ENCODE measurements around the gene KCNQ1.

The KCNQ1 gene

DNA sequence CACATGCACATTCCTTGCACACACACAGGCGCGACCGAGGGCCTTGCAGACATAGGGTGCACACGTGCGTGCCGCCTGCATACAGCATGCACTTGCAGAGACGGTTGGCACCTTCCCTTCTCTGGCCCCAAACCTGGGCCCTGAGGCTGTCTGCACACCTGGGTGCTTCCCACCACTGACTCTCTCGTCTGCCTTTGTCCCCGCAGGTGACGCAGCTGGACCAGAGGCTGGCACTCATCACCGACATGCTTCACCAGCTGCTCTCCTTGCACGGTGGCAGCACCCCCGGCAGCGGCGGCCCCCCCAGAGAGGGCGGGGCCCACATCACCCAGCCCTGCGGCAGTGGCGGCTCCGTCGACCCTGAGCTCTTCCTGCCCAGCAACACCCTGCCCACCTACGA is 402.8 kb downstream of the KCNQ1 start:
- Histone ChIP-seq H2AFZ (ENCODE audit: low read length) (no peak overlapping the region), H3K9me2 (ENCODE audit: low read depth, low read length) (no peaks in the 10 kb centered on the region), H3K4me3 (ENCODE audit: low read depth, low read length, poor library complexity, severe bottlenecking) (no peak overlapping the region), H3K9ac (ENCODE audit: low read length) (no peak overlapping the region), H3K4me2 (ENCODE audit: low read length) (no peak overlapping the region), H3K36me3 (ENCODE audit: insufficient read depth, low read length) (no peaks in the 10 kb centered on the region), H3K9me3 (ENCODE audit: low read length) (no peaks in the 10 kb centered on the region), H4K20me1 (ENCODE audit: insufficient read depth, low read length) (no peaks in the 10 kb centered on the region), H3K4me1 (ENCODE audit: insufficient read depth, low read length, severe bottlenecking) (no peaks in the 10 kb centered on the region), H3K27me3 (ENCODE audit: insufficient read depth, low read length) (0 out of 2 replicates have a peak, but pooled peaks cover 3% of the 10 kb centered on the region), H3K27ac (ENCODE audit: low read depth, low read length, poor library complexity, severe bottlenecking) (no peak overlapping the region), H3F3A (ENCODE audit: insufficient read depth, low read length) (no peaks in the 10 kb centered on the region), H3K79me2 (ENCODE audit: insufficient read depth, low read length) (no peaks in the 10 kb centered on the region)
- no peak for TF ChIP-seq EZH2 (IDR thresholded peaks at IDR 0.05; ENCODE audit: borderline replicate concordance, low read length)
- TF ChIP-seq, protein P1, sequence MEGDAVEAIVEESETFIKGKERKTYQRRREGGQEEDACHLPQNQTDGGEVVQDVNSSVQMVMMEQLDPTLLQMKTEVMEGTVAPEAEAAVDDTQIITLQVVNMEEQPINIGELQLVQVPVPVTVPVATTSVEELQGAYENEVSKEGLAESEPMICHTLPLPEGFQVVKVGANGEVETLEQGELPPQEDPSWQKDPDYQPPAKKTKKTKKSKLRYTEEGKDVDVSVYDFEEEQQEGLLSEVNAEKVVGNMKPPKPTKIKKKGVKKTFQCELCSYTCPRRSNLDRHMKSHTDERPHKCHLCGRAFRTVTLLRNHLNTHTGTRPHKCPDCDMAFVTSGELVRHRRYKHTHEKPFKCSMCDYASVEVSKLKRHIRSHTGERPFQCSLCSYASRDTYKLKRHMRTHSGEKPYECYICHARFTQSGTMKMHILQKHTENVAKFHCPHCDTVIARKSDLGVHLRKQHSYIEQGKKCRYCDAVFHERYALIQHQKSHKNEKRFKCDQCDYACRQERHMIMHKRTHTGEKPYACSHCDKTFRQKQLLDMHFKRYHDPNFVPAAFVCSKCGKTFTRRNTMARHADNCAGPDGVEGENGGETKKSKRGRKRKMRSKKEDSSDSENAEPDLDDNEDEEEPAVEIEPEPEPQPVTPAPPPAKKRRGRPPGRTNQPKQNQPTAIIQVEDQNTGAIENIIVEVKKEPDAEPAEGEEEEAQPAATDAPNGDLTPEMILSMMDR (IDR thresholded peaks at IDR 0.05; ENCODE audit: low read length) = no peak

DNA sequence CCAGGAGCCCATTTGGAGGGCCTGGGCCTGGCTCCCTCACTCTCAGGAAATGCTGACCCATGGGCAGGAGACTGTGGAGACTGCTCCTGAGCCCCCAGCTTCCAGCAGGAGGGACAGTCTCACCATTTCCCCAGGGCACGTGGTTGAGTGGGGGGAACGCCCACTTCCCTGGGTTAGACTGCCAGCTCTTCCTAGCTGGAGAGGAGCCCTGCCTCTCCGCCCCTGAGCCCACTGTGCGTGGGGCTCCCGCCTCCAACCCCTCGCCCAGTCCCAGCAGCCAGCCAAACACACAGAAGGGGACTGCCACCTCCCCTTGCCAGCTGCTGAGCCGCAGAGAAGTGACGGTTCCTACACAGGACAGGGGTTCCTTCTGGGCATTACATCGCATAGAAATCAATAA is 403.7 kb downstream of the KCNQ1 start:
- no peak overlapping the region for H3K4me2 ChIP-seq (ENCODE audit: low read length)
- H2AFZ ChIP-seq (ENCODE audit: low read length) = no peak overlapping the region
- no peak overlapping the region for H3K27ac ChIP-seq (ENCODE audit: low read depth, low read length, poor library complexity, severe bottlenecking)
- 0 out of 2 replicates have a peak, but pooled peaks cover 3% of the 10 kb centered on the region for H3K27me3 ChIP-seq (ENCODE audit: insufficient read depth, low read length)
- no peaks in the 10 kb centered on the region for H3K9me3 ChIP-seq (ENCODE audit: low read length)
- no peak overlapping the region for H3K4me3 ChIP-seq (ENCODE audit: low read depth, low read length, poor library complexity, severe bottlenecking)
- no peaks in the 10 kb centered on the region for H3K36me3 ChIP-seq (ENCODE audit: insufficient read depth, low read length)
- no peaks in the 10 kb centered on the region for H3K4me1 ChIP-seq (ENCODE audit: insufficient read depth, low read length, severe bottlenecking)
- H3F3A ChIP-seq (ENCODE audit: insufficient read depth, low read length) = no peaks in the 10 kb centered on the region
- no peaks in the 10 kb centered on the region for H4K20me1 ChIP-seq (ENCODE audit: insufficient read depth, low read length)
- H3K9me2 ChIP-seq (ENCODE audit: low read depth, low read length) = no peaks in the 10 kb centered on the region
- no peaks in the 10 kb centered on the region for H3K79me2 ChIP-seq (ENCODE audit: insufficient read depth, low read length)
- no peak overlapping the region for H3K9ac ChIP-seq (ENCODE audit: low read length)
- TF ChIP-seq EZH2 (IDR thresholded peaks at IDR 0.05; ENCODE audit: borderline replicate concordance, low read length) = no peak
- TF ChIP-seq, protein P1 (IDR thresholded peaks at IDR 0.05; ENCODE audit: low read length) = no peak

DNA sequence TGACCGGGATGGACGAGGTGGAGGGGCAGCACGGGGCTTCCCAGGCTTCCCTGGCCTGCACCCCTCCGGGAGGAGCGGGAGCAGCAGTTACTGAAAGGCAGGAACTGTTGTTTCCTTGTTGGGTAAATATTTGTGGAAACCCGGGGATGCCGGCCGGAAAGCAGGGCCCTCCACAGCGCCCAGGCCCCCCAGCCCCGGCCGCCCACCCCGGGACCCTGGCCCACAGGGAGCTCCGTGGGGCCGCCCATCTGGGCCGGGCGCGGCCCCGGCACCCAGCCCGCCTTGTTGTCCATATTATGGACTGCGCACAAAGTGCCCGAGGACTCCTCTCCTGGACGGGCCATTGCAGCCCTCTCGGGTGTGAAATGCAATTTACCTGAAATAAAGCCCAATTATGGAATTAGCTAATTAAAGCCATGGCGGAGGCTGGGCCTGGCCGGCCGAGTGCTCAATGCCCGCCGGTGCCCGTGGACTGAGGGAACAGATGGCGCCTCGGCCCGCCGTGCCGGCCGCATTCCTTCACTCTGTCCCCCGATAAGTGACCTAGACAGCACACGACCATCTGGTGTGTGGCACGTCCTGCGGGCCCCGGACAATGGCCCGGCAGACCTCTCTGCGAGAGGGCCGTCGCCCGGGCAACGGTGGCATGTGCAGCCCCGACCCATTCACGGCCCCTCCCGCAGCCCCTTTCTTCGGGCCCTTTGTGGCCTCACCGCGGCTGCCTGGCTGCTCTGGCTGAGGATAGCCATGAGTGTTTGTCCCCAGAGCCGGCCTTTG is 405.4 kb downstream of the KCNQ1 start:
- Histone ChIP-seq H3K27ac (ENCODE audit: low read depth, low read length, poor library complexity, severe bottlenecking) (no peak overlapping the region), H3K9me3 (ENCODE audit: low read length) (no peaks in the 10 kb centered on the region), H3K36me3 (ENCODE audit: insufficient read depth, low read length) (no peaks in the 10 kb centered on the region), H3K9me2 (ENCODE audit: low read depth, low read length) (no peaks in the 10 kb centered on the region), H3K4me2 (ENCODE audit: low read length) (no peak overlapping the region), H3K79me2 (ENCODE audit: insufficient read depth, low read length) (no peaks in the 10 kb centered on the region), H3K9ac (ENCODE audit: low read length) (no peak overlapping the region), H3K27me3 (ENCODE audit: insufficient read depth, low read length) (no peaks in the 10 kb centered on the region), H2AFZ (ENCODE audit: low read length) (no peak overlapping the region), H3K4me3 (ENCODE audit: low read depth, low read length, poor library complexity, severe bottlenecking) (no peak overlapping the region), H4K20me1 (ENCODE audit: insufficient read depth, low read length) (no peaks in the 10 kb centered on the region), H3F3A (ENCODE audit: insufficient read depth, low read length) (no peaks in the 10 kb centered on the region), H3K4me1 (ENCODE audit: insufficient read depth, low read length, severe bottlenecking) (no peaks in the 10 kb centered on the region)
- no peak for TF ChIP-seq EZH2 (IDR thresholded peaks at IDR 0.05; ENCODE audit: borderline replicate concordance, low read length)
- TF ChIP-seq, protein P1 (IDR thresholded peaks at IDR 0.05; ENCODE audit: low read length) = no peak
